HG03575 (cell line): Measurements from ENCODE around the gene THRA.

Source experiments
- ATAC-seq: cut with Tn5 transposase; IDR thresholded peaks from one replicate; pipeline ENCODE4 v1.9.1; 2021; ENCODE audit not compliant: unreplicated experiment, insufficient number of reproducible peaks, low FRiP score; ENCODE audit errors: extremely low read depth

The THRA gene

GRCh38 chr17:40107522-40108174 is 44.9 kb downstream of the THRA start:
- no peak for ATAC-seq

GRCh38 chr17:40108970-40109824 is 46.4 kb downstream of the THRA start:
- ATAC-seq, result no peak

GRCh38 chr17:40110026-40110845 is 47.5 kb downstream of the THRA start:
- no peak for ATAC-seq

GRCh38 chr17:40111221-40112128 is 48.7 kb downstream of the THRA start:
- ATAC-seq, result no peak

- no peak for ATAC-seq
These were observed 49.5 kb downstream of the THRA start for GRCh38 chr17:40112191-40112711.

- no peak for ATAC-seq
These were observed 49.9 kb downstream of the THRA start for GRCh38 chr17:40112718-40113109.

GRCh38 chr17:40113110-40113906 is 50.5 kb downstream of the THRA start:
- no peak for ATAC-seq

- ATAC-seq, result no peak
These were observed 51.1 kb downstream of the THRA start for GRCh38 chr17:40113907-40114245.

GRCh38 chr17:40115101-40115436 is 52.3 kb downstream of the THRA start:
- ATAC-seq, result no peak

GRCh38 chr17:40121181-40122135 is 58.7 kb downstream of the THRA start, which contains the start of gene MSL1:
MSL1 (plus strand) TSS chr17:40121971; CDS start chr17:40122613, 642 bp downstream.
- no peak for ATAC-seq

GRCh38 chr17:40122136-40122998 is 59.6 kb downstream of the THRA start:
- ATAC-seq, result no peak

- no peak for ATAC-seq
These were observed 60.4 kb downstream of the THRA start for GRCh38 chr17:40122999-40123810.

GRCh38 chr17:40123811-40124114 is 61.0 kb downstream of the THRA start:
- no peak for ATAC-seq

- ATAC-seq, result no peak
These were observed 61.7 kb downstream of the THRA start for GRCh38 chr17:40124279-40125141.
